GM19455 (cell line): Measurements from ENCODE around the gene CLHC1.
A peak's percentile ranks its signal among the peaks of the same experiment; 100 is the strongest.
"Not testable (repeated sequence)": the region's sequence is repeated elsewhere in the genome, so short reads cannot be mapped to it uniquely, and the experiment has no call there.

Experiments
- ATAC-seq: cut with Tn5 transposase; IDR thresholded peaks from one replicate; pipeline ENCODE4 v1.9.1; 2021; ENCODE audit not compliant: unreplicated experiment

Gene CLHC1

DNA sequence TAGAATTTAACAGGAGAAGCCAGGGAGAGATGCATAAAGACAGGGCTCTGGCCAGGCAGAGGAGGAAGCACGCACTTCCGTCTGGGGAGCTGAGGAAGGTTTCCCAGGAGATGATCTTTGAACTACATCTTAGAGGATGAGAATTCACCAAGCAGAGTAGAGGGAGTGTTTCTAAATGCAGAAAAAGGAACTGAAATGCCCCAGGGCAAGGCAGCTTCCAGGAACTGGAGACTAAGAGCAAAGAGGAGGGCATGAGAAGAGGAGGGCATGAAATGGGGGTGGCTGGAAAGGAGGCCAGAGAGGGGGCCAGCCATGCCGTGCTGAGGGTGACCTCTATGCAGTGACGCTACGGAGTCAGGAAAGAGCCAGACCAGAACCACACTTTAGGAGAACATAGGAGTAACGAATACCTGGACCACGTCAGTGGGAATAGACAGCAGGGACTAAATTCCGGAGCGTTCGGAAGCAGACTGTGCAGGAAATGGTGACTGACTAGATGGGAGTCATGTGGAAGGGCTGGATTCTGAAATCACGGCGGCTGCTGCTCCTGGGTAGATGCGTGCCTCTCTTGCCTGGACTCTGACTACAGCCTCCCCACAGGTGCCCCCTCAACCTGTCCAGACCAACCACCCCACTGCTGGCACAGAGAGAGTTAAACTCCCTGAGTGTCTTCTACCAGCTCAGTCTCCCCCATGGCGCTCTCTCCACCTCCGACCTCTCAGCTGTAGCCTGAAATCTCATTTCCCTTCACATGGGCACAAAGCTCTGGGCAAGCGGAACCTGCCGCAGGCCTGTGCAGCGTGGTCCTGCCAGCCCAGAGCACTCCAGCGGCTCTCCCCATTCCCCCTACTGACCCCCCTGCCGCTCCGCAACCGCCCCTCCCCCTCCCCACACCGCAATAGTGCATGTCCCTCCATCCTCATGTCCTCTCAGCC lies 94.8 kb downstream of the CLHC1 start:
- no peak for ATAC-seq

GRCh38 chr2:55136138-55136541 lies 96.0 kb downstream of the CLHC1 start:
- no peak for ATAC-seq

GRCh38 chr2:55135491-55135890 lies 96.6 kb downstream of the CLHC1 start:
- ATAC-seq = no peak

GRCh38 chr2:55134316-55134706 lies 97.8 kb downstream of the CLHC1 start:
- no peak for ATAC-seq

GRCh38 chr2:55133467-55134315 lies 98.4 kb downstream of the CLHC1 start:
- peak; percentile 89 for ATAC-seq

DNA sequence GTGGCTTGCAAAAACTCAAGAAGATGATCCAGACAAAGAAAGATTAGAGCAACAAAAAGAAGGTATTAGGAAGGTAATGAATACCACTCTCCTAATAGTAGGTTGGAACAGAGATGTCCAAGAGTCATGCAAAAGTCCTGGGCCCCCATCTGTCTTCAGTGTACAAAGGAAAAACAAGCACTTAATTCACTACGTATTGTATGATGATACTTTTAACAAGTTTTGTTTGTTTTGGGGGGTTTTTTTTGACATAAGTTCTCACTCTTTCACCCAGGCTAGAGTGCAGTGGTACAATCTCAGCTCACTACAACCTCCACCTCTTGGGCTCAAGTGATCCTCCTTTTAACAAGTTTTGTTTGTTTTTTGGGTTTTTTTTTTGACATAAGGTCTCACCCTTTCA lies 101.2 kb downstream of the CLHC1 start:
- no peak for ATAC-seq

- not testable (repeated sequence) for ATAC-seq
These were observed 105.5 kb downstream of the CLHC1 start for GRCh38 chr2:55126643-55127042.
